Naive thymus-derived CD4-positive, alpha-beta T cell (primary cell): ENCODE data around the gene UBP1. TPM values are rescaled to one million over a fixed set of nuclear protein-coding genes. Genes with fewer than 3 reads are reported as not detected.
A peak's percentile ranks its signal among the peaks of the same experiment; 100 is the strongest.

Experiments used
- ATAC-seq: fragments of 150-1000 bp; cut with Tn5 transposase; 2 replicates; pipeline ENCODE4 v1.10.0; 2021; ENCODE audit warnings: mild to moderate bottlenecking, moderate library complexity
- CTCF ChIA-PET: fragments of 350-600 bp; sonication (Branson Sonifier 250); formaldehyde crosslinking; loops from one replicate; lab custom pipeline; 2021; ENCODE audit warnings: antibody characterized with exemption; lab: Charles Lee
- POLR2A ChIA-PET: fragments of 350-600 bp; sonication (Branson Sonifier 250); formaldehyde crosslinking; loops from one replicate; lab custom pipeline; 2021; ENCODE audit warnings: antibody characterized with exemption, inconsistent platforms; lab: Charles Lee
- DNase-seq, 9 donors: peaks; one replicate each; pipeline versions ENCODE4 v3.0.0 to v3.0.0-alpha.2; 2020 to 2022; ENCODE audit warnings: mixed read lengths in 1 of 9
- H3K27ac ChIP-seq: one replicate; pipeline ENCODE4 v1.7.0; 2013; ENCODE audit warnings: mild to moderate bottlenecking, low read depth, low read length, moderate library complexity
- H3K27me3 ChIP-seq, 2 donors: one replicate each; pipeline ENCODE4 v1.7.0; 2013; ENCODE audit warnings: low read length in 2 of 2, mild to moderate bottlenecking in 2 of 2, moderate library complexity in 2 of 2; ENCODE audit not compliant: control insufficient read depth in 2 of 2, insufficient read depth in 2 of 2
- H3K36me3 ChIP-seq, 3 experiments: 1 replicate in 2 of 3; 2 replicates in 1 of 3; pipeline ENCODE4 v1.7.0; 2013; ENCODE audit warnings: low read length in 3 of 3, mild to moderate bottlenecking in 3 of 3, moderate library complexity in 1 of 3; ENCODE audit not compliant: insufficient read depth in 3 of 3, control insufficient read depth in 2 of 3
- H3K4me1 ChIP-seq, 2 donors: one replicate each; pipeline ENCODE4 v1.7.0; 2013; ENCODE audit warnings: low read length in 2 of 2, mild to moderate bottlenecking in 2 of 2, moderate library complexity in 1 of 2; ENCODE audit not compliant: control insufficient read depth in 2 of 2, insufficient read depth in 2 of 2
- H3K4me3 ChIP-seq: 2 replicates; pipeline ENCODE4 v1.7.0; 2013; ENCODE audit warnings: mild to moderate bottlenecking, low read length
- H3K9me3 ChIP-seq, 3 experiments: 1 replicate in 2 of 3; 2 replicates in 1 of 3; pipeline ENCODE4 v1.7.0; 2013; ENCODE audit warnings: low read length in 3 of 3; ENCODE audit not compliant: control insufficient read depth in 2 of 3
- H3K27ac Mint-ChIP-seq, 9 donors: one replicate each; pipeline ENCODE4 v1.8.0; 2020 to 2022; ENCODE audit warnings: mixed read lengths in 9 of 9, mild to moderate bottlenecking in 8 of 9, moderate library complexity in 5 of 9, inconsistent platforms in 2 of 9
- H3K27me3 Mint-ChIP-seq, 5 donors: one replicate each; pipeline ENCODE4 v1.8.0; 2021 to 2022; ENCODE audit warnings: mixed read lengths in 5 of 5, mild to moderate bottlenecking in 1 of 5
- H3K36me3 Mint-ChIP-seq, 5 donors: one replicate each; pipeline ENCODE4 v1.8.0; 2020 to 2022; ENCODE audit warnings: mixed read lengths in 5 of 5, mild to moderate bottlenecking in 3 of 5, inconsistent platforms in 1 of 5
- H3K4me1 Mint-ChIP-seq, 7 donors: one replicate each; pipeline ENCODE4 v1.8.0; 2020 to 2022; ENCODE audit warnings: mixed read lengths in 7 of 7, mild to moderate bottlenecking in 3 of 7, inconsistent platforms in 1 of 7
- H3K4me3 Mint-ChIP-seq, 10 donors: one replicate each; pipeline ENCODE4 v1.8.0; 2020 to 2022; ENCODE audit warnings: mild to moderate bottlenecking in 10 of 10, mixed read lengths in 10 of 10, moderate library complexity in 6 of 10, inconsistent platforms in 2 of 10
- H3K9me3 Mint-ChIP-seq, 11 donors: one replicate each; pipeline ENCODE4 v1.8.0; 2020 to 2022; ENCODE audit warnings: mixed read lengths in 11 of 11, mild to moderate bottlenecking in 4 of 11, inconsistent platforms in 1 of 11, moderate library complexity in 1 of 11
- intact Hi-C, 2 donors: fragments of 100-400 bp; cut with micrococcal nuclease; formaldehyde crosslinking; loops; one replicate each; pipeline ENCODE4 v1.15.1; 2023
- polyA plus RNA-seq, 2 donors: library from polyadenylated mRNA; unstranded; fragments of 300-500 nt; fragmentation: Illumina TruSeq; gene quantifications; one replicate each; pipeline ENCODE4 v1.2.3, GENCODE V29; 2021
- total RNA-seq, 6 experiments: library from RNA in 5 of 6; stranded (reverse) in 5 of 6; gene quantifications; 1 replicate in 5 of 6; 2 replicates in 1 of 6; pipeline ENCODE4 v1.2.3 and lab custom pipeline; 2021 to 2026

Gene UBP1
- total and polyA plus RNA-seq, 7 experiments from 2014 or later, result 9.9 to 116 (median 81.9) TPM

GRCh38 chr3:33383951-33384350 is 56.3 kb downstream of the UBP1 start:
- H3K27ac ChIP-seq, result no peak overlapping the region
- Mint-ChIP-seq H3K9me3 (no peaks in the 10 kb centered on the region), H3K4me1 (peaks cover 0 to 15% (median 4%) of the 10 kb centered on the region in 7 donors), H3K27ac (peak overlapping the region in 1 of 9 donors; percentile 62), H3K36me3 (peaks cover 2 to 14% (median 6%) of the 10 kb centered on the region in 5 donors), H3K4me3 (no peak overlapping the region), H3K27me3 (no peaks in the 10 kb centered on the region)
- ATAC-seq (no peak), DNase-seq (no peak)
- H3K9me3 ChIP-seq, result no peaks in the 10 kb centered on the region
- CTCF ChIA-PET, result no interaction called here
- intact Hi-C loops, result no loop called here
- peaks cover 0 to 19% (median 0%) of the 10 kb centered on the region in 3 experiments for H3K36me3 ChIP-seq
- H3K4me1 ChIP-seq, result no peaks in the 10 kb centered on the region
- H3K27me3 ChIP-seq, result no peaks in the 10 kb centered on the region
- no peak overlapping the region for H3K4me3 ChIP-seq
- POLR2A ChIA-PET, result no interaction called here

- no peak overlapping the region for H3K27ac Mint-ChIP-seq
- ATAC-seq, result no peak
Observed at GRCh38 chr3:33380653-33381052, 59.6 kb downstream of the UBP1 start.

GRCh38 chr3:33377931-33378330 is 62.3 kb downstream of the UBP1 start:
- ChIA-PET CTCF (interaction anchor here (0.9 kb wide), 1 partner anchor 8 kb away, joined by 6 read pairs; no protein-coding TSS in a partner anchor), POLR2A (no interaction called here)
- H3K9me3 ChIP-seq, result no peaks in the 10 kb centered on the region
- no peaks in the 10 kb centered on the region for H3K36me3 ChIP-seq
- H3K27me3 ChIP-seq, result no peaks in the 10 kb centered on the region
- H3K4me3 ChIP-seq, result no peak overlapping the region
- peaks cover 0 to 3% (median 2%) of the 10 kb centered on the region in 5 donors for H3K27me3 Mint-ChIP-seq
- peaks cover under 1 to 3% (median 2%) of the 10 kb centered on the region in 7 donors for H3K4me1 Mint-ChIP-seq
- H3K27ac Mint-ChIP-seq, result no peak overlapping the region
- peak; percentile 27 for ATAC-seq
- no peak overlapping the region for H3K27ac ChIP-seq
- no peak for DNase-seq
- no peaks in the 10 kb centered on the region for H3K4me1 ChIP-seq
- no peak overlapping the region for H3K4me3 Mint-ChIP-seq
- peaks cover 0 to 1% (median 0%) of the 10 kb centered on the region in 5 donors for H3K36me3 Mint-ChIP-seq
- intact Hi-C loops, result no loop called here
- no peaks in the 10 kb centered on the region for H3K9me3 Mint-ChIP-seq

More at GRCh38 chr3:33380653-33381052, 59.6 kb downstream of the UBP1 start:
- ChIA-PET POLR2A (no interaction called here), CTCF (no interaction called here)
- no peak for DNase-seq
- no peaks in the 10 kb centered on the region for H3K9me3 ChIP-seq
- no peaks in the 10 kb centered on the region for H3K4me1 ChIP-seq
- no peaks in the 10 kb centered on the region for H3K36me3 ChIP-seq
- no peak overlapping the region for H3K4me3 Mint-ChIP-seq
- no peaks in the 10 kb centered on the region for H3K9me3 Mint-ChIP-seq
- no peak overlapping the region for H3K4me3 ChIP-seq
- no peaks in the 10 kb centered on the region for H3K27me3 Mint-ChIP-seq
- H3K4me1 Mint-ChIP-seq, result peaks cover 0 to 7% (median 0%) of the 10 kb centered on the region in 7 donors
- intact Hi-C loops, result no loop called here
- no peaks in the 10 kb centered on the region for H3K36me3 Mint-ChIP-seq
- no peak overlapping the region for H3K27ac ChIP-seq
- H3K27me3 ChIP-seq, result no peaks in the 10 kb centered on the region

GRCh38 chr3:33377489-33377888 is 62.7 kb downstream of the UBP1 start:
- Mint-ChIP-seq H3K36me3 (peaks cover 0 to 4% (median 0%) of the 10 kb centered on the region in 5 donors), H3K27ac (no peak overlapping the region), H3K4me1 (peaks cover 2 to 8% (median 6%) of the 10 kb centered on the region in 7 donors), H3K9me3 (no peaks in the 10 kb centered on the region), H3K4me3 (no peak overlapping the region), H3K27me3 (peaks cover 0 to 7% (median 7%) of the 10 kb centered on the region in 5 donors)
- CTCF ChIA-PET, result interaction anchor here (0.9 kb wide), 1 partner anchor 8 kb away, joined by 6 read pairs; no protein-coding TSS in a partner anchor
- POLR2A ChIA-PET, result no interaction called here
- peaks cover 0 to 4% of the 10 kb centered on the region in 2 donors for H3K4me1 ChIP-seq
- no peak for ATAC-seq
- intact Hi-C loops, result no loop called here
- no peak overlapping the region for H3K27ac ChIP-seq
- no peaks in the 10 kb centered on the region for H3K9me3 ChIP-seq
- H3K36me3 ChIP-seq, result no peaks in the 10 kb centered on the region
- peaks cover 0 to 4% of the 10 kb centered on the region in 2 donors for H3K27me3 ChIP-seq
- DNase-seq, result no peak
- H3K4me3 ChIP-seq, result no peak overlapping the region

- H3K4me3 ChIP-seq, result no peak overlapping the region
- DNase-seq, result no peak
- H3K36me3 ChIP-seq, result no peaks in the 10 kb centered on the region
- no peak overlapping the region for H3K27ac ChIP-seq
- ChIA-PET CTCF (interaction anchor here (0.6 to 2.6 kb wide), 17 partner anchors 10 to 491 kb away, joined by 3 to 21 read pairs (median 4); partner anchors contain the start of gene CCR4), POLR2A (interaction anchor here (0.6 to 1.1 kb wide), 3 partner anchors 68 to 350 kb away, joined by 3 to 4 read pairs (median 3); no protein-coding TSS in a partner anchor)
- peaks cover 0 to 4% of the 10 kb centered on the region in 2 donors for H3K4me1 ChIP-seq
- Mint-ChIP-seq H3K27ac (no peak overlapping the region), H3K27me3 (peaks cover 6 to 32% (median 22%) of the 10 kb centered on the region in 5 donors), H3K36me3 (peaks cover 0 to 4% (median 0%) of the 10 kb centered on the region in 5 donors), H3K9me3 (peaks cover 0 to 5% (median 0%) of the 10 kb centered on the region in 11 donors), H3K4me1 (peaks cover 2 to 8% (median 6%) of the 10 kb centered on the region in 7 donors), H3K4me3 (no peak overlapping the region)
- intact Hi-C loops, result loop anchor here (1.0 to 5.0 kb wide), 7 partner anchors 242 to 863 kb away; partner anchors contain the start of gene CLASP2 (in 1 of the 2)
- no peaks in the 10 kb centered on the region for H3K9me3 ChIP-seq
- H3K27me3 ChIP-seq, result peaks cover 0 to 6% of the 10 kb centered on the region in 2 donors
- ATAC-seq, result no peak
Observed at GRCh38 chr3:33373082-33373437, 67.1 kb downstream of the UBP1 start.

GRCh38 chr3:33372218-33373081 is 67.8 kb downstream of the UBP1 start:
- H3K27ac ChIP-seq, result no peak overlapping the region
- Mint-ChIP-seq H3K36me3 (peaks cover 0 to 4% (median 0%) of the 10 kb centered on the region in 5 donors), H3K4me1 (peaks cover 2 to 8% (median 6%) of the 10 kb centered on the region in 7 donors), H3K27ac (no peak overlapping the region), H3K9me3 (peaks cover 0 to 5% (median 0%) of the 10 kb centered on the region in 11 donors), H3K4me3 (no peak overlapping the region), H3K27me3 (peaks cover 12 to 32% (median 22%) of the 10 kb centered on the region in 5 donors)
- intact Hi-C loops, result loop anchor here (1.0 to 5.0 kb wide), 7 partner anchors 241 to 862 kb away; partner anchors contain the start of gene CLASP2 (in 1 of the 2)
- POLR2A ChIA-PET, result interaction anchor here (0.6 to 1.1 kb wide), 4 partner anchors 23 to 350 kb away, joined by 3 to 5 read pairs (median 4); no protein-coding TSS in a partner anchor
- H3K4me3 ChIP-seq, result no peak overlapping the region
- no peaks in the 10 kb centered on the region for H3K36me3 ChIP-seq
- peaks cover 0 to 6% of the 10 kb centered on the region in 2 donors for H3K27me3 ChIP-seq
- ATAC-seq (peak; percentile 80), DNase-seq (peak in 8 of 9 donors; percentile 14 to 57 (median 38))
- peaks cover 0 to 4% of the 10 kb centered on the region in 2 donors for H3K4me1 ChIP-seq
- no peaks in the 10 kb centered on the region for H3K9me3 ChIP-seq
- CTCF ChIA-PET, result interaction anchor here (0.5 to 2.6 kb wide), 21 partner anchors 9 to 490 kb away, joined by 3 to 21 read pairs (median 4); partner anchors contain the start of gene CCR4
